ENCODE data around the gene POLG2. TPM values are rescaled to one million over a fixed set of nuclear protein-coding genes. Genes with fewer than 3 reads are reported as not detected.
"Not testable (repeated sequence)": the region's sequence is repeated elsewhere in the genome, so short reads cannot be mapped to it uniquely, and the experiment has no call there.

POLG2 gene
- total RNA-seq, 4 donors from 2014 or later: 3.9 to 12.0 (median 8.2) TPM

DNA sequence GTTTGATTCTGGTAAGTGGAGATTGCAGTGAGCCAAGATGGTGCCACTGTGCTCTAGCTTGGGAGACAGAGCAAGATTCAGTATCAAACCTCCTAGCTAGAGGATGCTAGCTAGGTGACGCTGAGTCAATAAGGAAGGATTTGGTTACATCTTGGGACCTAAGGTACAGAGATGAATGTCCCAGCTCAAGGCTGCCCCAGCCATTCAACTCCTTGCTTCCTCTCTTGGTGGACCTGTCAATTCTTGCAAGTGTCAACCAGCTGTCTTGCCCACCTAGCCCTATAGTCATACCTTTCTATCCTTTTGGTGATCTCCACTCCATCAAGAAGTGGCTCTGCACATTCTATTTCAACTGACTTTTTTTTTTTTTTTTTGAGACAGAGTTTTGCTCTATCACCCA lies 49.3 kb downstream of the POLG2 start:
- Histone ChIP-seq H3K9me3 (no peaks in the 10 kb centered on the region), H3K4me1 (peaks cover 7 to 37% (median 14%) of the 10 kb centered on the region in 3 donors), H3K27ac (no peak overlapping the region), H3K27me3 (no peaks in the 10 kb centered on the region), H3K36me3 (no peaks in the 10 kb centered on the region), H3K4me3 (no peak overlapping the region)
- TF ChIP-seq POLR2A (IDR thresholded peaks at IDR 0.05): no peak
- WGBS, 2 donors: 89 to 93% methylated on average over 1 of the region's 1 CpG
- no peak for DNase-seq
- intact Hi-C loops (cut with DNase I): no loop called here

DNA sequence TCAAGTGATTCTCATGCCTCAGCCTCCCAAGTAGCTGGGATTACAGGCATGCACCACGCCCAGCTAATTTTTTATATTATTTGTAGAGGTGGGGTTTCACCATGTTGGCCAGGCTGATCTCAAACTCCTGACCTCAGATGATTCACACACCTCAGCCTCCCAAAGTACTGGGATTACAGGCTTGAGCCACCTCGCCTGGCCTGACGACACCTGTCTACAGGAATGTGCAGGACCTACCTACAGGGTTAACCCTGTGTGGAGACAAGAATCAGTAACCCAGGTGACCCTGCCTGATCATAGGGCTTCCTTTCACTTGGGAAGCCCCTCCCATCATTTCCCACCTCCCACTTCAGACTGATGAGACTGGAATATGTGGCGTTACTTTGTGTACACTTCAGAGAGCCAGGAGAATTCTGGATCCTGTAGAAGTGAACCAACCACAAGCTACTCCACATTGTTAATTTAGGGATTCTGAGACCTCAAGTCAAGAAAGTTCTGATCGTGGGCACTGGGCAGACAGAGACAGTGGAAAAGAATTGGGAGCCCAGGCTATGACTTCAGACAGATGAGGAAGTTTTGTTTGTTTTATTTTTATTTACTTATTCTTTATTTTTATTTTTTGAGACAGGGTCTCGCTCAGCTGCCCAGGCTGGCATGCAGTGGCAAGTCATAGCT lies 53.6 kb downstream of the POLG2 start:
- TF ChIP-seq POLR2A (IDR thresholded peaks at IDR 0.05): no peak
- TF ChIP-seq, protein P1, sequence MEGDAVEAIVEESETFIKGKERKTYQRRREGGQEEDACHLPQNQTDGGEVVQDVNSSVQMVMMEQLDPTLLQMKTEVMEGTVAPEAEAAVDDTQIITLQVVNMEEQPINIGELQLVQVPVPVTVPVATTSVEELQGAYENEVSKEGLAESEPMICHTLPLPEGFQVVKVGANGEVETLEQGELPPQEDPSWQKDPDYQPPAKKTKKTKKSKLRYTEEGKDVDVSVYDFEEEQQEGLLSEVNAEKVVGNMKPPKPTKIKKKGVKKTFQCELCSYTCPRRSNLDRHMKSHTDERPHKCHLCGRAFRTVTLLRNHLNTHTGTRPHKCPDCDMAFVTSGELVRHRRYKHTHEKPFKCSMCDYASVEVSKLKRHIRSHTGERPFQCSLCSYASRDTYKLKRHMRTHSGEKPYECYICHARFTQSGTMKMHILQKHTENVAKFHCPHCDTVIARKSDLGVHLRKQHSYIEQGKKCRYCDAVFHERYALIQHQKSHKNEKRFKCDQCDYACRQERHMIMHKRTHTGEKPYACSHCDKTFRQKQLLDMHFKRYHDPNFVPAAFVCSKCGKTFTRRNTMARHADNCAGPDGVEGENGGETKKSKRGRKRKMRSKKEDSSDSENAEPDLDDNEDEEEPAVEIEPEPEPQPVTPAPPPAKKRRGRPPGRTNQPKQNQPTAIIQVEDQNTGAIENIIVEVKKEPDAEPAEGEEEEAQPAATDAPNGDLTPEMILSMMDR (IDR thresholded peaks at IDR 0.05): no peak
- H3K27ac ChIP-seq: peak overlapping the region in 2 of 4 donors; percentile 57 to 74
- no peaks in the 10 kb centered on the region for H3K36me3 ChIP-seq
- no peak overlapping the region for H3K4me3 ChIP-seq
- H3K4me1 ChIP-seq: peaks cover 2 to 28% (median 8%) of the 10 kb centered on the region in 3 donors
- intact Hi-C loops (cut with DNase I): no loop called here
- DNase-seq: no peak
- peaks cover 0 to 11% (median 9%) of the 10 kb centered on the region in 3 donors for H3K9me3 ChIP-seq
- WGBS, 2 donors: 61 to 90% methylated on average over 5 of the region's 6 CpGs
- H3K27me3 ChIP-seq: no peaks in the 10 kb centered on the region

DNA sequence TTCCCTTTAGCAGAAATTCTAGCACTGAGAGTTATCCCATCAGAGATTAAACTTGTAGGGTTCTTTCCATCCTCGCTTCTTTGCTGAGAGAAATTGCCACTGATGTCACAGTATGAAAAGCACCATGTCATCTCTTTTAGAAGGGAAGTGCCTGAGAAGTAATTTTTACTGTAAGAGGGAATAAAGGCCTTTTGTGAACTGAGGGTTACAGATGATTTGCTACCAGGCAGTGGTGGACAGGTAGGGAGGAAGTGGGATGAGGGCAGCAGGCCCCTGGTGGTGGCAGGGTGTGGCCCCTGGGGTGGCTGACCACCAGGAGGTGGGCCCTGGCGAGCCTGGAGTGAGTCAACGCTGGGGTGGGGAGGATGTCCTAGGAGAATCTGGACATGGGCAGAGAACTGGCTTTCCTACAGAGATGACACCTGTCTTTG lies 54.3 kb downstream of the POLG2 start:
- Histone ChIP-seq H3K27ac (peak overlapping the region; percentile 16 to 74 (median 41)), H3K4me3 (peak overlapping the region in 1 of 4 donors; percentile 34), H3K27me3 (no peaks in the 10 kb centered on the region), H3K9me3 (peaks cover 0 to 17% (median 16%) of the 10 kb centered on the region in 3 donors), H3K36me3 (no peaks in the 10 kb centered on the region), H3K4me1 (peaks cover 0 to 23% (median 7%) of the 10 kb centered on the region in 3 donors)
- no peak for TF ChIP-seq POLR2A (IDR thresholded peaks at IDR 0.05)
- TF ChIP-seq, protein P1 (IDR thresholded peaks at IDR 0.05): no peak
- intact Hi-C loops (cut with DNase I): no loop called here
- WGBS, 2 donors: 60 to 73% methylated on average over 3 of the region's 3 CpGs
- DNase-seq: no peak

DNA sequence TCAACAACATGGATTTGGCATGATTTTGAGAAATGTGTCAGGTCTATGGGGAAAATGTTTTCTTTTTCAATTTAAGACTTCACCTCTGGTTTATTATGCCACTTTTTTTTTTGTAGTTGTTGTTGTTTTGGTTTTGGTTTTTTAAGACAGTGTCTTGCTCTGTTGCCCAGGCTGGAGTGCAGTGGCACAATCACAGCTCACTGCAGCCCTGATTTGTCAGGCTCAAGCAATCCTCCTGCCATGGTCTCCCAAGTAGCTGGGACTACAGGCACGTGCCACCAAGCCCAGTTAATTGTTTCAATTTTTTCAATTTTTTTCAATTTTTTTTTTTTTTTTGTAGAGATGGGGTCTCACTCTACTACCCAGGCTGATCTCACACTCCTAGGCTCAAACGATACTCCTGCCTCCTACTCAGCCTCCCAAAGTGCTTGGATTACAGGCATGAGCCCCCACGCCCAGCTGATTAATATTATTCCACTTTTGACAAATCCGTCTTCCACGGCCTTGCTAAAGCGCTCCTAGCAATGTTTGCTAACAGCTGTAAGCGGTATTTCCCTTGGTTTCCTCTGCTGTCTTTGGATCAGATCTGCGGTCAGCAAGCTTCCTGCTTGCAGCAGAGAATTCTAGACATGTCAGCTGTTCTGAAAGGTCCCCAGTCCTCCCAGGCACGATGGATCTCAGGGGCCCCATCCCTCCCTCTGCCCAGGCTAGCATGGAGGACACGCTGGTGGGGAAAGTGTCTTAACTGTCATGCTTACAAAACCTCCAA lies 54.9 kb downstream of the POLG2 start:
- no peaks in the 10 kb centered on the region for H3K36me3 ChIP-seq
- no peaks in the 10 kb centered on the region for H3K27me3 ChIP-seq
- DNase-seq: no peak
- peaks cover 0 to 22% (median 17%) of the 10 kb centered on the region in 3 donors for H3K9me3 ChIP-seq
- peaks cover 0 to 23% (median 7%) of the 10 kb centered on the region in 3 donors for H3K4me1 ChIP-seq
- TF ChIP-seq, protein P1 (IDR thresholded peaks at IDR 0.05): no peak
- TF ChIP-seq POLR2A (IDR thresholded peaks at IDR 0.05): no peak
- intact Hi-C loops (cut with DNase I): no loop called here
- peak overlapping the region; percentile 16 to 74 (median 41) for H3K27ac ChIP-seq
- 29 to 37% methylated on average over 10 of the region's 10 CpGs for WGBS, 2 donors
- peak overlapping the region in 1 of 4 donors; percentile 34 for H3K4me3 ChIP-seq

DNA sequence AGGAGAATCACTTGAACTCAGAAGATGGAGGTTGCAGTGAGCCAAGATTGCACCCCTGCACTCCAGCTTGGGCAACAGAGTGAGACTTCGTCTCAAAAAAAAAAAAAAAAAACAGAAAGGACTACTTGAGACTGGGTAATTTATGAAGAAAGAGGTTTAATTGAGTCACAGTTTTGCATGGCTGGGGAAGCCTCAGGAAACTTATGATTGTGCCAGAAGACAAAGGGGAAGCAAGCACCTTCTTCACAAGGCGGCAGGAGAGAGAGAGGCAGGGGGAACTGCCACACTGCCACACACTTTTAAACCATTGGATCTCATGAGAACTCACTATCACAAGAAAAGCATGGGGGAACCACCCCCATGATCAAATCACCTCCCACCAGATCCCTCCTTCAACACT lies 56.9 kb downstream of the POLG2 start:
- Histone ChIP-seq H3K27ac (no peak overlapping the region), H3K4me3 (no peak overlapping the region), H3K36me3 (no peaks in the 10 kb centered on the region), H3K4me1 (peaks cover 0 to 23% (median 7%) of the 10 kb centered on the region in 3 donors), H3K27me3 (no peaks in the 10 kb centered on the region), H3K9me3 (peaks cover 0 to 22% (median 17%) of the 10 kb centered on the region in 3 donors)
- DNase-seq: no peak
- intact Hi-C loops (cut with DNase I): no loop called here
- 83 to 85% methylated on average over 2 of the region's 2 CpGs for WGBS, 2 donors
- TF ChIP-seq, protein P1 (IDR thresholded peaks at IDR 0.05): no peak
- TF ChIP-seq POLR2A (IDR thresholded peaks at IDR 0.05): no peak

DNA sequence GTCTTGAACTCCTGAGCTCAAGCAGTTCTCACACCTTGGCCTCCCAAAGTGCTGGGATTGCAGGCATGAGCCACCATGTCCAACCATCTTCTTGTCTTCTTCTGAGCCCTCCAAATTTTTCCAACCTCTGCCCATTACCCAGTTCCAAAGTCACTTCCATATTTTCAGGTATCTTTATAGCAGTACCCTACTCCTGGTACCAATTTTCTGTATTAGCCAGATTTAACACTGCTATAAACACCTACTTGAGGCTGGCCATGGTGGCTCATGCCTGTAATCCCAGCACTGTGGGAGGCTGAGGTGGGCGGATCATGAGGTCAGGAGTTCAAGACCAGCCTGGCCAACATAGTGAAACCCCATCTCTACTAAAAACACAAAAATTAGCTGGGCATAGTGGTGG lies 57.3 kb downstream of the POLG2 start:
- H3K27me3 ChIP-seq; DNase-seq; H3K4me3 ChIP-seq; H3K36me3 ChIP-seq; intact Hi-C loops (cut with DNase I); H3K27ac ChIP-seq: not testable (repeated sequence)
- peaks cover 0 to 23% (median 7%) of the 10 kb centered on the region in 3 donors for H3K4me1 ChIP-seq
- 100% methylated on average over 1 of the region's 1 CpG; no CpG with 5 or more reads in 1 of the 2 donors for WGBS, 2 donors
- peaks cover 0 to 22% (median 17%) of the 10 kb centered on the region in 3 donors for H3K9me3 ChIP-seq
